WTC11 (cell line): ENCODE results near the gene BPIFA2. TPM values are rescaled to one million over a fixed set of nuclear protein-coding genes. Genes with fewer than 3 reads are reported as not detected.

ENCODE experiments used
- ATAC-seq: fragments of 200-7000 bp; cut with Tn5 transposase; 2 replicates; pipeline ENCODE4 v1.10.0; 2021; ENCODE audit warnings: mild to moderate bottlenecking, moderate library complexity
- CTCF ChIA-PET: fragments of 300-600 bp; sonication (Branson Sonifier 250); formaldehyde crosslinking; loops from one replicate; lab custom pipeline; 2021; ENCODE audit warnings: antibody characterized with exemption; lab: Charles Lee
- POLR2A ChIA-PET: fragments of 350-600 bp; sonication (Branson Sonifier 250); formaldehyde crosslinking; loops from one replicate; lab custom pipeline; 2021; ENCODE audit warnings: antibody characterized with exemption; lab: Charles Lee
- DNase-seq: peaks from one replicate; pipeline ENCODE4 v3.0.0; 2021; ENCODE audit warnings: low spot score
- H3K27ac Mint-ChIP-seq: 2 replicates; pipeline ENCODE4 v1.8.0; 2021; ENCODE audit warnings: mixed read lengths
- H3K27me3 Mint-ChIP-seq: 2 replicates; pipeline ENCODE4 v1.8.0; 2021; ENCODE audit warnings: low read depth, mild to moderate bottlenecking, moderate library complexity, mixed read lengths
- H3K36me3 Mint-ChIP-seq: 2 replicates; pipeline ENCODE4 v1.8.0; 2021; ENCODE audit warnings: mixed read lengths
- H3K4me1 Mint-ChIP-seq: 2 replicates; pipeline ENCODE4 v1.8.0; 2022; ENCODE audit warnings: mixed read lengths
- H3K4me3 Mint-ChIP-seq: 2 replicates; pipeline ENCODE4 v1.8.0; 2021; ENCODE audit warnings: mild to moderate bottlenecking, moderate library complexity, mixed read lengths
- H3K9me3 Mint-ChIP-seq: 2 replicates; pipeline ENCODE4 v1.8.0; 2021; ENCODE audit warnings: mixed read lengths
- ARID4B ChIP-seq: sonication (generic); formaldehyde crosslinking; IDR thresholded peaks from 2 replicates; pipeline ENCODE4 v1.8.0; 2023; ENCODE audit warnings: missing genetic modification reagents, mild to moderate bottlenecking, borderline replicate concordance
- CBFB ChIP-seq: sonication (generic); formaldehyde crosslinking; IDR thresholded peaks from 2 replicates; pipeline ENCODE4 v1.8.1; 2022; ENCODE audit warnings: mild to moderate bottlenecking, low read depth, missing genetic modification reagents
- CDX4 ChIP-seq: fragments of 250-450 bp; sonication (Bioruptor Pico); IDR thresholded peaks from 2 replicates; pipeline ENCODE4 v1.9.0; 2021; ENCODE audit warnings: moderate library complexity, mild to moderate bottlenecking, inconsistent platforms, borderline replicate concordance
- CREB1 ChIP-seq: sonication (generic); formaldehyde crosslinking; IDR thresholded peaks from 2 replicates; pipeline ENCODE4 v1.8.0; 2023; ENCODE audit warnings: mild to moderate bottlenecking, missing genetic modification reagents
- E2F1 ChIP-seq: sonication (generic); formaldehyde crosslinking; IDR thresholded peaks from 2 replicates; pipeline ENCODE4 v1.8.0; 2022; ENCODE audit warnings: mild to moderate bottlenecking, missing genetic modification reagents
- ELF4 ChIP-seq: sonication (generic); formaldehyde crosslinking; IDR thresholded peaks from 2 replicates; pipeline ENCODE4 v1.8.1; 2022; ENCODE audit warnings: low read depth, mild to moderate bottlenecking, moderate library complexity, missing genetic modification reagents
- FOXP1 ChIP-seq: sonication (generic); formaldehyde crosslinking; IDR thresholded peaks from 2 replicates; pipeline ENCODE4 v1.8.0; 2022; ENCODE audit warnings: missing genetic modification reagents, mild to moderate bottlenecking, moderate library complexity, borderline replicate concordance
- GRHL2 ChIP-seq: fragments of 250-450 bp; sonication (Bioruptor Pico); IDR thresholded peaks from 2 replicates; pipeline ENCODE4 v1.8.0; 2022; ENCODE audit warnings: mild to moderate bottlenecking, moderate library complexity; ENCODE audit not compliant: insufficient replicate concordance, severe bottlenecking
- HMGXB4 ChIP-seq: sonication (generic); formaldehyde crosslinking; IDR thresholded peaks from 2 replicates; pipeline ENCODE4 v1.8.1; 2023; ENCODE audit warnings: mild to moderate bottlenecking, moderate library complexity, missing genetic modification reagents
- JAZF1 ChIP-seq: fragments of 250-450 bp; sonication (Bioruptor Pico); IDR thresholded peaks from 2 replicates; pipeline ENCODE4 v1.9.0; 2021; ENCODE audit warnings: moderate library complexity, mild to moderate bottlenecking, inconsistent platforms
- KAT7 ChIP-seq: sonication (generic); formaldehyde crosslinking; IDR thresholded peaks from 2 replicates; pipeline ENCODE4 v1.8.1; 2023; ENCODE audit warnings: missing genetic modification reagents, mild to moderate bottlenecking, borderline replicate concordance
- MAX ChIP-seq: sonication (generic); formaldehyde crosslinking; IDR thresholded peaks from 2 replicates; pipeline ENCODE4 v1.8.0; 2022; ENCODE audit warnings: mild to moderate bottlenecking, missing genetic modification reagents
- NFYB ChIP-seq: sonication (generic); formaldehyde crosslinking; conservative IDR thresholded peaks from 2 replicates; pipeline ENCODE4 v1.8.0; 2022; ENCODE audit warnings: low read depth, missing genetic modification reagents
- NR3C1 ChIP-seq: sonication (generic); formaldehyde crosslinking; conservative IDR thresholded peaks from 2 replicates; pipeline ENCODE4 v1.8.1; 2023; ENCODE audit warnings: low read depth, mild to moderate bottlenecking, missing genetic modification reagents
- SMAD4 ChIP-seq: sonication (generic); formaldehyde crosslinking; IDR thresholded peaks from 2 replicates; pipeline ENCODE4 v1.8.0; 2022; ENCODE audit warnings: mild to moderate bottlenecking, missing genetic modification reagents
- TEAD1 ChIP-seq: sonication (generic); formaldehyde crosslinking; IDR thresholded peaks from 2 replicates; pipeline ENCODE4 v1.8.0; 2022; ENCODE audit warnings: mild to moderate bottlenecking, missing genetic modification reagents
- USF2 ChIP-seq: sonication (generic); formaldehyde crosslinking; IDR thresholded peaks from 2 replicates; pipeline ENCODE4 v1.8.1; 2023; ENCODE audit warnings: mild to moderate bottlenecking, missing genetic modification reagents, moderate library complexity
- ZNF121 ChIP-seq: sonication (generic); formaldehyde crosslinking; IDR thresholded peaks from 2 replicates; pipeline ENCODE4 v1.8.0; 2023; ENCODE audit warnings: missing genetic modification reagents
- ZNF138 ChIP-seq: sonication (generic); formaldehyde crosslinking; conservative IDR thresholded peaks from 2 replicates; pipeline ENCODE4 v1.8.1; 2022; ENCODE audit warnings: mild to moderate bottlenecking, moderate library complexity, missing genetic modification reagents
- total RNA-seq: library from RNA; stranded (reverse); gene quantifications from 3 replicates; pipeline ENCODE4 v1.2.3, GENCODE V29; 2021
- TF ChIP-seq, protein P1 (sequence below): sonication (generic); formaldehyde crosslinking; IDR thresholded peaks from 2 replicates; pipeline ENCODE4 v1.8.0; 2022; ENCODE audit warnings: mild to moderate bottlenecking, missing genetic modification reagents
- TF ChIP-seq, protein P2 (sequence below): sonication (generic); formaldehyde crosslinking; IDR thresholded peaks from 2 replicates; pipeline ENCODE4 v1.8.0; 2023; ENCODE audit warnings: missing genetic modification reagents
- TF ChIP-seq, protein P3 (sequence below): sonication (generic); formaldehyde crosslinking; IDR thresholded peaks from 2 replicates; pipeline ENCODE4 v1.8.1; 2023; ENCODE audit warnings: mild to moderate bottlenecking, missing genetic modification reagents, moderate library complexity

Gene BPIFA2
- total RNA-seq, 1 experiment from 2014 or later, result not detected

DNA sequence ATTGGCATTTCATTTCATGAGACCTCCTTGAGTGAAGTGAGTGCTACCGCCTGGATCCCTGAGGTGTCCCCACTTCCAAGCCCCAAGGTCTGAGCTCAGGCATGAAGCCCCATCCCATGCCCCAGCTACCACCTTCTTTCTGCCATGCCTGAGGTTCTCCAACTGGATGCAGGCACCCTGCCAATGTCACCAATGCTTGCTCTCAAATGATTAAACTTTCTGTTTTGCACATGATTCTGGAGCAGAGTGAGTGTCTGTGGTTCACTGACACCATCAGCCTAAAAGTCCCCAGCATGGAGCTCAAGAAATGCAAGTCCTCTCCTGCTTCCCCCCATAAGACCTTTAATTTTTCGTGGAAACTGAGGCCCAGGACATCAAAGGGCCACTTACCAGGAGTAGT lies 43.7 kb upstream of the BPIFA2 start:
- peaks cover 37% of the 10 kb centered on the region for H3K9me3 Mint-ChIP-seq
- peaks cover 12% of the 10 kb centered on the region for H3K27me3 Mint-ChIP-seq
- TF ChIP-seq, protein P1, sequence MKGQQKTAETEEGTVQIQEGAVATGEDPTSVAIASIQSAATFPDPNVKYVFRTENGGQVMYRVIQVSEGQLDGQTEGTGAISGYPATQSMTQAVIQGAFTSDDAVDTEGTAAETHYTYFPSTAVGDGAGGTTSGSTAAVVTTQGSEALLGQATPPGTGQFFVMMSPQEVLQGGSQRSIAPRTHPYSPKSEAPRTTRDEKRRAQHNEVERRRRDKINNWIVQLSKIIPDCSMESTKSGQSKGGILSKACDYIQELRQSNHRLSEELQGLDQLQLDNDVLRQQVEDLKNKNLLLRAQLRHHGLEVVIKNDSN (CRISPR knock-in tag), result no peak
- no peak for TF ChIP-seq CDX4 (CRISPR knock-in tag)
- TF ChIP-seq ELF4, result no peak
- TF ChIP-seq NR3C1 (CRISPR knock-in tag), result no peak
- no peak for TF ChIP-seq GRHL2 (CRISPR knock-in tag)
- no peak for TF ChIP-seq CBFB (CRISPR knock-in tag)
- no peak for TF ChIP-seq ARID4B (CRISPR knock-in tag)
- TF ChIP-seq, protein P2, sequence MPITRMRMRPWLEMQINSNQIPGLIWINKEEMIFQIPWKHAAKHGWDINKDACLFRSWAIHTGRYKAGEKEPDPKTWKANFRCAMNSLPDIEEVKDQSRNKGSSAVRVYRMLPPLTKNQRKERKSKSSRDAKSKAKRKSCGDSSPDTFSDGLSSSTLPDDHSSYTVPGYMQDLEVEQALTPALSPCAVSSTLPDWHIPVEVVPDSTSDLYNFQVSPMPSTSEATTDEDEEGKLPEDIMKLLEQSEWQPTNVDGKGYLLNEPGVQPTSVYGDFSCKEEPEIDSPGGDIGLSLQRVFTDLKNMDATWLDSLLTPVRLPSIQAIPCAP, result no peak
- TF ChIP-seq ZNF121 (CRISPR knock-in tag), result no peak
- TF ChIP-seq SMAD4, result no peak
- no peak overlapping the region for H3K27ac Mint-ChIP-seq
- H3K36me3 Mint-ChIP-seq, result peaks cover 11% of the 10 kb centered on the region
- ATAC-seq (no peak), DNase-seq (no peak)
- H3K4me3 Mint-ChIP-seq, result no peak overlapping the region
- H3K4me1 Mint-ChIP-seq, result no peaks in the 10 kb centered on the region
- ChIA-PET CTCF (interaction anchor here (1.0 kb wide), 1 partner anchor 28 kb away, joined by 3 read pairs; no protein-coding TSS in a partner anchor), POLR2A (no interaction called here)

DNA sequence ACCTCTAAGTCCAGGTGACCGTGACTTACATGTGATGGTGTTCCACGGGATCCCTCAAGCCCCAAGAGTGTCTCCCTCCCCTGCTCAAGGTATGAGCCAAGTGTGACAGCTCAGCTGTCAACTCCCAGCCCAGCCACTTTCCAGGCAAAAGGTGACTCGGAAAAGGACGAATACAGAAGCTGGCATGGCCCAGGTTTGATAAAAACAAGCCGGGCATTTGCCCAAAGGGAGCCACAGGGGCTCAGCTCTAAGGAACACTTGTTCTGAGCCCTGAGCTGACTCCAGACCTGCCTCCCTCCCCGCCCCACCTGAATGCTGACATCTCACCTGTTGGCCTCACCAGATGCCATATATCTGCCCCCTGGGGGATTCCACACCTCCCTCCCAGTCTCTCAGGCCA lies 43.0 kb upstream of the BPIFA2 start:
- CTCF ChIA-PET, result interaction anchor here (1.0 kb wide), 1 partner anchor 29 kb away, joined by 3 read pairs; no protein-coding TSS in a partner anchor
- peaks cover 31% of the 10 kb centered on the region for H3K9me3 Mint-ChIP-seq
- no peak overlapping the region for H3K27ac Mint-ChIP-seq
- no peak for ATAC-seq
- peaks cover 12% of the 10 kb centered on the region for H3K27me3 Mint-ChIP-seq
- peaks cover 11% of the 10 kb centered on the region for H3K36me3 Mint-ChIP-seq
- POLR2A ChIA-PET, result no interaction called here
- TF ChIP-seq, protein P2, result no peak
- TF ChIP-seq CDX4 (CRISPR knock-in tag) (no peak), NFYB (CRISPR knock-in tag) (no peak), USF2 (CRISPR knock-in tag) (no peak), KAT7 (CRISPR knock-in tag) (no peak), HMGXB4 (CRISPR knock-in tag) (no peak), E2F1 (CRISPR knock-in tag) (no peak), TEAD1 (CRISPR knock-in tag) (no peak), MAX (CRISPR knock-in tag) (no peak), FOXP1 (CRISPR knock-in tag) (no peak), CREB1 (CRISPR knock-in tag) (no peak), ZNF138 (CRISPR knock-in tag) (no peak), JAZF1 (no peak)
- TF ChIP-seq, protein P3, sequence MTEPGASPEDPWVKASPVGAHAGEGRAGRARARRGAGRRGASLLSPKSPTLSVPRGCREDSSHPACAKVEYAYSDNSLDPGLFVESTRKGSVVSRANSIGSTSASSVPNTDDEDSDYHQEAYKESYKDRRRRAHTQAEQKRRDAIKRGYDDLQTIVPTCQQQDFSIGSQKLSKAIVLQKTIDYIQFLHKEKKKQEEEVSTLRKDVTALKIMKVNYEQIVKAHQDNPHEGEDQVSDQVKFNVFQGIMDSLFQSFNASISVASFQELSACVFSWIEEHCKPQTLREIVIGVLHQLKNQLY (CRISPR knock-in tag), result no peak
- H3K4me1 Mint-ChIP-seq, result no peaks in the 10 kb centered on the region
- no peak for DNase-seq
- H3K4me3 Mint-ChIP-seq, result no peak overlapping the region
